ENCODE results near the gene TREH. TPM values are rescaled to one million over a fixed set of nuclear protein-coding genes. Genes with fewer than 3 reads are reported as not detected.
"Not testable (repeated sequence)": the region's sequence is repeated elsewhere in the genome, so short reads cannot be mapped to it uniquely, and the experiment has no call there.

The TREH gene
- total RNA-seq, 2 experiments from 2014 or later = not detected

GRCh38 chr11:118687906-118688305, 8.5 kb upstream of the TREH start:
- H4K20me1 ChIP-seq (ENCODE audit: insufficient read depth, low read length) = no peaks in the 10 kb centered on the region
- H3K4me2 ChIP-seq (ENCODE audit: low read length) = no peak overlapping the region
- ChIA-PET CTCF (ENCODE audit: unreplicated experiment) (interaction anchor here (1.1 kb wide), 1 partner anchor 101 kb away, joined by 3 read pairs; no protein-coding TSS in a partner anchor), POLR2A (no interaction called here)
- H3K36me3 ChIP-seq (ENCODE audit: insufficient read depth, low read length) = no peaks in the 10 kb centered on the region
- intact Hi-C loops (cut with micrococcal nuclease; ENCODE audit: unreplicated experiment) = no loop called here
- DNase-seq (ENCODE audit: low spot score) = no peak
- no peak overlapping the region for H3K4me3 ChIP-seq (ENCODE audit: low read depth, low read length, poor library complexity, severe bottlenecking)
- peaks cover 7% of the 10 kb centered on the region for H3K4me1 ChIP-seq (ENCODE audit: insufficient read depth, low read length, poor library complexity, severe bottlenecking)
- H3K9me2 ChIP-seq (ENCODE audit: insufficient read depth, low read length) = no peaks in the 10 kb centered on the region
- TF ChIP-seq CTCF (conservative IDR thresholded peaks at IDR 0.05; ENCODE audit: low read length) = no peak
- TF ChIP-seq EZH2phosphoT487 (IDR thresholded peaks at IDR 0.05; ENCODE audit: borderline replicate concordance, low read depth, low read length) = no peak
- no peaks in the 10 kb centered on the region for H3K9me3 ChIP-seq (ENCODE audit: low read length)
- H3K27ac ChIP-seq (ENCODE audit: low read depth, low read length, poor library complexity, severe bottlenecking) = no peak overlapping the region
- no peak overlapping the region for H2AFZ ChIP-seq (ENCODE audit: low read length)
- BruUV-seq (replicated peaks) = no TSS peak
- H3K79me2 ChIP-seq (ENCODE audit: insufficient read depth, low read depth, low read length) = no peaks in the 10 kb centered on the region

- Histone ChIP-seq H3K36me3 (ENCODE audit: insufficient read depth, low read length) (no peaks in the 10 kb centered on the region), H3K9me2 (ENCODE audit: insufficient read depth, low read length) (no peaks in the 10 kb centered on the region), H3K9me3 (ENCODE audit: low read length) (no peaks in the 10 kb centered on the region), H3K27ac (ENCODE audit: low read depth, low read length, poor library complexity, severe bottlenecking) (no peak overlapping the region), H3K4me2 (ENCODE audit: low read length) (no peak overlapping the region), H4K20me1 (ENCODE audit: insufficient read depth, low read length) (no peaks in the 10 kb centered on the region), H3K4me1 (ENCODE audit: insufficient read depth, low read length, poor library complexity, severe bottlenecking) (no peaks in the 10 kb centered on the region), H3K79me2 (ENCODE audit: insufficient read depth, low read depth, low read length) (no peaks in the 10 kb centered on the region), H3K4me3 (ENCODE audit: low read depth, low read length, poor library complexity, severe bottlenecking) (no peak overlapping the region), H2AFZ (ENCODE audit: low read length) (no peak overlapping the region)
- CTCF ChIA-PET (ENCODE audit: unreplicated experiment) = no interaction called here
- BruUV-seq (replicated peaks) = no TSS peak
- intact Hi-C loops (cut with micrococcal nuclease; ENCODE audit: unreplicated experiment) = no loop called here
- DNase-seq (ENCODE audit: low spot score) = no peak
- POLR2A ChIA-PET = interaction anchor here (0.6 to 0.7 kb wide), 2 partner anchors 173 to 863 kb away, joined by 3 to 5 read pairs; no protein-coding TSS in a partner anchor
- TF ChIP-seq EZH2phosphoT487 (IDR thresholded peaks at IDR 0.05; ENCODE audit: borderline replicate concordance, low read depth, low read length) = no peak
These were observed 4.7 kb upstream of the TREH start for GRCh38 chr11:118684187-118684586.

- H3K27ac ChIP-seq (ENCODE audit: low read depth, low read length, poor library complexity, severe bottlenecking); H3K4me2 ChIP-seq (ENCODE audit: low read length); H3K9me2 ChIP-seq (ENCODE audit: insufficient read depth, low read length); H3K36me3 ChIP-seq (ENCODE audit: insufficient read depth, low read length); BruUV-seq (replicated peaks); H3K4me3 ChIP-seq (ENCODE audit: low read depth, low read length, poor library complexity, severe bottlenecking); DNase-seq (ENCODE audit: low spot score); H4K20me1 ChIP-seq (ENCODE audit: insufficient read depth, low read length); intact Hi-C loops (cut with micrococcal nuclease; ENCODE audit: unreplicated experiment); CTCF ChIA-PET (ENCODE audit: unreplicated experiment); H2AFZ ChIP-seq (ENCODE audit: low read length); POLR2A ChIA-PET; H3K9me3 ChIP-seq (ENCODE audit: low read length); H3K4me1 ChIP-seq (ENCODE audit: insufficient read depth, low read length, poor library complexity, severe bottlenecking); H3K79me2 ChIP-seq (ENCODE audit: insufficient read depth, low read depth, low read length): not testable (repeated sequence)
These were observed 3.5 kb upstream of the TREH start for GRCh38 chr11:118682939-118683338.

- no peak for DNase-seq (ENCODE audit: low spot score)
- no TSS peak for BruUV-seq (replicated peaks)
- Histone ChIP-seq H3K4me2 (ENCODE audit: low read length) (no peak overlapping the region), H3K9me2 (ENCODE audit: insufficient read depth, low read length) (no peaks in the 10 kb centered on the region), H3K36me3 (ENCODE audit: insufficient read depth, low read length) (no peaks in the 10 kb centered on the region), H3K4me3 (ENCODE audit: low read depth, low read length, poor library complexity, severe bottlenecking) (no peak overlapping the region), H4K20me1 (ENCODE audit: insufficient read depth, low read length) (no peaks in the 10 kb centered on the region), H3K9me3 (ENCODE audit: low read length) (no peaks in the 10 kb centered on the region), H3K79me2 (ENCODE audit: insufficient read depth, low read depth, low read length) (no peaks in the 10 kb centered on the region), H3K27ac (ENCODE audit: low read depth, low read length, poor library complexity, severe bottlenecking) (no peak overlapping the region), H3K4me1 (ENCODE audit: insufficient read depth, low read length, poor library complexity, severe bottlenecking) (no peaks in the 10 kb centered on the region), H2AFZ (ENCODE audit: low read length) (no peak overlapping the region)
- ChIA-PET CTCF (ENCODE audit: unreplicated experiment) (no interaction called here), POLR2A (interaction anchor here (0.6 kb wide), 1 partner anchor 175 kb away, joined by 3 read pairs; no protein-coding TSS in a partner anchor)
- intact Hi-C loops (cut with micrococcal nuclease; ENCODE audit: unreplicated experiment) = no loop called here
- TF ChIP-seq EZH2phosphoT487 (IDR thresholded peaks at IDR 0.05; ENCODE audit: borderline replicate concordance, low read depth, low read length) (no peak), CTCF (conservative IDR thresholded peaks at IDR 0.05; ENCODE audit: low read length) (no peak)
These were observed 2.9 kb upstream of the TREH start for GRCh38 chr11:118682372-118682771.

GRCh38 chr11:118678908-118679307, 542 bp downstream of the TREH start:
- intact Hi-C loops (cut with micrococcal nuclease; ENCODE audit: unreplicated experiment); H3K36me3 ChIP-seq (ENCODE audit: insufficient read depth, low read length); H3K79me2 ChIP-seq (ENCODE audit: insufficient read depth, low read depth, low read length); DNase-seq (ENCODE audit: low spot score); H3K4me1 ChIP-seq (ENCODE audit: insufficient read depth, low read length, poor library complexity, severe bottlenecking); H2AFZ ChIP-seq (ENCODE audit: low read length); CTCF ChIA-PET (ENCODE audit: unreplicated experiment); H3K9me3 ChIP-seq (ENCODE audit: low read length); H3K9me2 ChIP-seq (ENCODE audit: insufficient read depth, low read length); H3K4me3 ChIP-seq (ENCODE audit: low read depth, low read length, poor library complexity, severe bottlenecking); H3K27ac ChIP-seq (ENCODE audit: low read depth, low read length, poor library complexity, severe bottlenecking); H3K4me2 ChIP-seq (ENCODE audit: low read length); BruUV-seq (replicated peaks); H4K20me1 ChIP-seq (ENCODE audit: insufficient read depth, low read length): not testable (repeated sequence)
- POLR2A ChIA-PET = interaction anchor here (0.6 kb wide), 1 partner anchor 42 kb away, joined by 3 read pairs; no protein-coding TSS in a partner anchor
